ENCODE measurements around the gene DMAC2.
A peak's percentile ranks its signal among the peaks of the same experiment; 100 is the strongest.

Gene DMAC2

GRCh38 chr19:41449865-41450178 lies 10.1 kb upstream of the DMAC2 start:
- no peak for ATAC-seq (ENCODE audit: insufficient read depth, low read depth)
- no peaks in the 10 kb centered on the region for H3K9me3 ChIP-seq (ENCODE audit: insufficient read depth, low read length, severe bottlenecking)
- H3K9ac ChIP-seq (ENCODE audit: low read depth, low read length), result no peak overlapping the region
- no peak overlapping the region for H3K4me2 ChIP-seq (ENCODE audit: insufficient read depth, low read length)
- no peak overlapping the region for H3K4me3 ChIP-seq (ENCODE audit: low read depth in 1 of 2, low read length in 2 of 2)
- DNase-seq, result no peak
- no peaks in the 10 kb centered on the region for H3K27me3 ChIP-seq (ENCODE audit: insufficient read depth, low read length, poor library complexity)
- H2AFZ ChIP-seq (ENCODE audit: low read depth, low read length), result no peak overlapping the region
- TF ChIP-seq CTCF (IDR thresholded peaks at IDR 0.05; ENCODE audit: borderline replicate concordance, extremely low read depth, low read length, poor library complexity, severe bottlenecking) (no peak), EZH2 (IDR thresholded peaks at IDR 0.05; ENCODE audit: borderline replicate concordance, low read depth, low read length, severe bottlenecking) (no peak)
- H3K36me3 ChIP-seq (ENCODE audit: insufficient read depth, low read length), result no peaks in the 10 kb centered on the region
- no peaks in the 10 kb centered on the region for H3K4me1 ChIP-seq (ENCODE audit: insufficient read depth, low read length)
- no peak overlapping the region for H3K27ac ChIP-seq (ENCODE audit: low read length)
- no peaks in the 10 kb centered on the region for H4K20me1 ChIP-seq (ENCODE audit: insufficient read depth, low read length)
- H3K79me2 ChIP-seq (ENCODE audit: insufficient read depth, low read length), result no peaks in the 10 kb centered on the region

- Histone ChIP-seq H3K9me3 (ENCODE audit: insufficient read depth, low read length, severe bottlenecking) (no peaks in the 10 kb centered on the region), H4K20me1 (ENCODE audit: insufficient read depth, low read length) (no peaks in the 10 kb centered on the region), H2AFZ (ENCODE audit: low read depth, low read length) (no peak overlapping the region), H3K79me2 (ENCODE audit: insufficient read depth, low read length) (no peaks in the 10 kb centered on the region), H3K4me2 (ENCODE audit: insufficient read depth, low read length) (no peak overlapping the region), H3K36me3 (ENCODE audit: insufficient read depth, low read length) (no peaks in the 10 kb centered on the region), H3K4me3 (ENCODE audit: low read depth in 1 of 2, low read length in 2 of 2) (no peak overlapping the region), H3K27ac (ENCODE audit: low read length) (no peak overlapping the region), H3K9ac (ENCODE audit: low read depth, low read length) (no peak overlapping the region), H3K27me3 (ENCODE audit: insufficient read depth, low read length, poor library complexity) (no peaks in the 10 kb centered on the region), H3K4me1 (ENCODE audit: insufficient read depth, low read length) (no peaks in the 10 kb centered on the region)
- peak; percentile 50 for DNase-seq
- peak; percentile 95 for TF ChIP-seq CTCF (IDR thresholded peaks at IDR 0.05; ENCODE audit: borderline replicate concordance, extremely low read depth, low read length, poor library complexity, severe bottlenecking)
- no peak for TF ChIP-seq EZH2 (IDR thresholded peaks at IDR 0.05; ENCODE audit: borderline replicate concordance, low read depth, low read length, severe bottlenecking)
- peak; percentile 79 for ATAC-seq (ENCODE audit: insufficient read depth, low read depth)
Measured at GRCh38 chr19:41449079-41449864, 9.6 kb upstream of the DMAC2 start.

GRCh38 chr19:41447732-41448332 lies 8.1 kb upstream of the DMAC2 start:
- TF ChIP-seq CTCF (IDR thresholded peaks at IDR 0.05; ENCODE audit: borderline replicate concordance, extremely low read depth, low read length, poor library complexity, severe bottlenecking) (no peak), EZH2 (IDR thresholded peaks at IDR 0.05; ENCODE audit: borderline replicate concordance, low read depth, low read length, severe bottlenecking) (no peak)
- H3K9ac ChIP-seq (ENCODE audit: low read depth, low read length), result no peak overlapping the region
- no peaks in the 10 kb centered on the region for H3K36me3 ChIP-seq (ENCODE audit: insufficient read depth, low read length)
- no peak overlapping the region for H3K27ac ChIP-seq (ENCODE audit: low read length)
- no peaks in the 10 kb centered on the region for H3K4me1 ChIP-seq (ENCODE audit: insufficient read depth, low read length)
- H4K20me1 ChIP-seq (ENCODE audit: insufficient read depth, low read length), result no peaks in the 10 kb centered on the region
- no peaks in the 10 kb centered on the region for H3K27me3 ChIP-seq (ENCODE audit: insufficient read depth, low read length, poor library complexity)
- ATAC-seq (ENCODE audit: insufficient read depth, low read depth), result no peak
- H3K4me3 ChIP-seq (ENCODE audit: low read depth in 1 of 2, low read length in 2 of 2), result no peak overlapping the region
- H3K9me3 ChIP-seq (ENCODE audit: insufficient read depth, low read length, severe bottlenecking), result no peaks in the 10 kb centered on the region
- H3K4me2 ChIP-seq (ENCODE audit: insufficient read depth, low read length), result no peak overlapping the region
- no peaks in the 10 kb centered on the region for H3K79me2 ChIP-seq (ENCODE audit: insufficient read depth, low read length)
- DNase-seq, result no peak
- H2AFZ ChIP-seq (ENCODE audit: low read depth, low read length), result no peak overlapping the region
